ENCODE results near the gene ZNF90.

DNA sequence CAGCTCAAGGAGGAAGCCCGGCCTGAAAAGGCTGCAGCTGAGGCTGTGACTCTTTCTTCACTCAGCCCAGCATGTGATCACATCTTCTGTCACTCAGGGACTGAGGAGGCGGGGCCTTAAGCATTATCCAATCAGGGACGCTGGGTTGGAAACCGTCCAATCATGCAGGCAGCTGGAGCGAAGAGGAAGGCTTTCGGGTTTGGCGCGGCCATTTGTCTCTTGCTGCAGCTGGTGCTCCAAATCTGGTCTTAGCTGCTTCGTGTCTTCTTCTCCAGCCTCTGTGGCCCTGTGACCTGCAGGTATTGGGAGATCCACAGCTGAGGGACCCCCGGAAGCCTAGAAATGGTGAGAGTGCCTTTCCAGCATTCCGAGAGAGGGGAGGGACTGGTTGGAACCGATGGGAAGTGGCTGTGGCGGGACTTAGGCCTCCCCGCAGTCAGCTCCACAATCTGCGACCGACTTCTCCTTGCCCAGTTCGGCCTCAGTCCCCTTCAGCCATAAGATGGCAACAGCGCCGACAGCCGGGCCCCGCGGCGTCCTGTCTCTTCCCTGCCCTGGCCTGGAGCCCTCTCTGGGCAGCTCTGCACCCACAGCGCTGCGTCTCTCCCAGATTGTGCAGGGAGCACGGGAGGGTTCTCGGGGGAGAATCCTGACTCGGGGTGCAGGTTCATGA, at the start of gene ZNF90:
- TF ChIP-seq RAD21 (IDR thresholded peaks at IDR 0.05; ENCODE audit: low read depth): no peak
- no peak for TF ChIP-seq EGR1 (IDR thresholded peaks at IDR 0.05)
- no peak for TF ChIP-seq TAF1 (IDR thresholded peaks at IDR 0.05; ENCODE audit: low read depth)
- TF ChIP-seq, protein P1, sequence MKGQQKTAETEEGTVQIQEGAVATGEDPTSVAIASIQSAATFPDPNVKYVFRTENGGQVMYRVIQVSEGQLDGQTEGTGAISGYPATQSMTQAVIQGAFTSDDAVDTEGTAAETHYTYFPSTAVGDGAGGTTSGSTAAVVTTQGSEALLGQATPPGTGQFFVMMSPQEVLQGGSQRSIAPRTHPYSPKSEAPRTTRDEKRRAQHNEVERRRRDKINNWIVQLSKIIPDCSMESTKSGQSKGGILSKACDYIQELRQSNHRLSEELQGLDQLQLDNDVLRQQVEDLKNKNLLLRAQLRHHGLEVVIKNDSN (IDR thresholded peaks at IDR 0.05): no peak
- TF ChIP-seq, protein P2, sequence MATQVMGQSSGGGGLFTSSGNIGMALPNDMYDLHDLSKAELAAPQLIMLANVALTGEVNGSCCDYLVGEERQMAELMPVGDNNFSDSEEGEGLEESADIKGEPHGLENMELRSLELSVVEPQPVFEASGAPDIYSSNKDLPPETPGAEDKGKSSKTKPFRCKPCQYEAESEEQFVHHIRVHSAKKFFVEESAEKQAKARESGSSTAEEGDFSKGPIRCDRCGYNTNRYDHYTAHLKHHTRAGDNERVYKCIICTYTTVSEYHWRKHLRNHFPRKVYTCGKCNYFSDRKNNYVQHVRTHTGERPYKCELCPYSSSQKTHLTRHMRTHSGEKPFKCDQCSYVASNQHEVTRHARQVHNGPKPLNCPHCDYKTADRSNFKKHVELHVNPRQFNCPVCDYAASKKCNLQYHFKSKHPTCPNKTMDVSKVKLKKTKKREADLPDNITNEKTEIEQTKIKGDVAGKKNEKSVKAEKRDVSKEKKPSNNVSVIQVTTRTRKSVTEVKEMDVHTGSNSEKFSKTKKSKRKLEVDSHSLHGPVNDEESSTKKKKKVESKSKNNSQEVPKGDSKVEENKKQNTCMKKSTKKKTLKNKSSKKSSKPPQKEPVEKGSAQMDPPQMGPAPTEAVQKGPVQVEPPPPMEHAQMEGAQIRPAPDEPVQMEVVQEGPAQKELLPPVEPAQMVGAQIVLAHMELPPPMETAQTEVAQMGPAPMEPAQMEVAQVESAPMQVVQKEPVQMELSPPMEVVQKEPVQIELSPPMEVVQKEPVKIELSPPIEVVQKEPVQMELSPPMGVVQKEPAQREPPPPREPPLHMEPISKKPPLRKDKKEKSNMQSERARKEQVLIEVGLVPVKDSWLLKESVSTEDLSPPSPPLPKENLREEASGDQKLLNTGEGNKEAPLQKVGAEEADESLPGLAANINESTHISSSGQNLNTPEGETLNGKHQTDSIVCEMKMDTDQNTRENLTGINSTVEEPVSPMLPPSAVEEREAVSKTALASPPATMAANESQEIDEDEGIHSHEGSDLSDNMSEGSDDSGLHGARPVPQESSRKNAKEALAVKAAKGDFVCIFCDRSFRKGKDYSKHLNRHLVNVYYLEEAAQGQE (IDR thresholded peaks at IDR 0.05; ENCODE audit: low read depth): no peak
- no peak for TF ChIP-seq YY1 (IDR thresholded peaks at IDR 0.05; ENCODE audit: low read depth)
